Activated CD4-positive, alpha-beta T cell treated with anti-CD3 and anti-CD28 coated beads for 48 hours (primary cell): ENCODE data around the gene NPHP4.

Experiments used
- DNase-seq: peaks from one replicate; pipeline ENCODE4 v3.0.0-alpha.2; 2020

NPHP4 gene

DNA sequence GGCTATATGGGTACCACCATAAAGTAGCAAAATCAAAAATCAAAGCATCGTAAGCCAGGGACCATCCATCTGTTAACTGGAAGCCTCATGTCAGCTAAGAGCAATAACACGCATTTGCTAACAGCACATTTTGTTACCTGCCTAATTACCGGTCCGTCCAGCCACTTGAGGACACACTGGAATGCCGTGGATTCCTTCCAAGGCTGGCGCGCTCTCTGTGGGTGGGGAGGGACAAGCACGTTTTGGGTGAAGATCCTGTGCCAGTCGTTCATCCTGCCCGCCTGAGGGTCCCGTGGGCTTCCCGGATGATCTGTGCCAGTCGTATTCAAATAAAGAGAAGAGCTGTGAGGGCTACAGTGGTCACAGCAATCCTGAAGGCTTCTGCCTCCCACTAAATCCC lies 6.2 kb downstream of the NPHP4 start:
- DNase-seq = no peak

DNA sequence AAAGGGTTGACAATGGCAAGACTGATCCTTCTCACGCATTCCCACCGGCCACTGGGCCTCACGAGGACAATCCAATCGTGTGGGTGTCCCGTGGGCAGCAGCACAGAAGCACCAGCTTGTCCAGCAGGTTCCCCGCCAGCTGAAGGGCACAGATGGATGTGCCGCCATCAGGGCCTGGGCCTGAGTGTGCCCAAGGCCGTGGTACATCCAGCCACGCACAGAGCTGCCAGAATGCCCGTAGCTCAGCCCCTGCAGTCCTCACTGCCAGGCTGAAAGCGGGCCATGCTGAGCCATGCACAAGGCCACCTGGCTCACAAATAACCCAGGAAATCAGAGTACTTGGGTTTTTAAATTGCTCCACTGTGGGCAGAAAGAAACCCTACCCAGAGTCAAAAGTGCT lies 7.0 kb downstream of the NPHP4 start:
- no peak for DNase-seq

DNA sequence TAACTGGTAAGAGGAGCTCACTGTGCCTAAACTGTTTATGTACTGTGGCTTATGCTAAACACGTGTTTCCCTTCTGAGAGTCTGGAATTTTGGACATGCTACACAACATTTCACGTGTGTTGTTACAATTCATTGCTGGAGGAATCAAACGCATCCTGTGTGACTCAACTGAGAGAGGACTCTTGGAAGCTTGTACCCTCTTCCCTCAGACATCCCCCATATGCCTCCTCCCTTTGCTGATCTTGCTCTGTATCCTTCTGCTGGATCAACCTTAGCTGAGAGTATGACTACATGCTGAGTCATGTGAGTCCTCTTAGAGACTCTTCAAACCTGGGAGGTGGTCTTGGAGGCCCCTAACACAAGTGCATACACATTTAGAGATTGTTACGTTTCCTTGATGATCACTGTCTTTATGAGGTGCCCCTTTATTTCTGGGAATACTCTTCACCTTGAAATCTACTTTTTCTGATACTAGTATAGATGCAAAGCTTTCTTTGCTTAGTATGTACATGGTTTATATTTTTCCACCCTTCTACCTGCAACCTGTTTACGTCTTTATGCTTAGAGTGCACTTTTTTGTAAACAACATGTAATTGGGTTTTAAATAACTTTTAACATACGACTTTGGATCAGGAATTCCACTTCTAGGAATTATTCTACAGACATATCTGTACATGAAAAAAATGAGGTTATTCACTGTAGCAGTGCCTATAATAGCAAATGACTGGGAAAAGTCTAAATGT lies 8.7 kb downstream of the NPHP4 start:
- DNase-seq = no peak

DNA sequence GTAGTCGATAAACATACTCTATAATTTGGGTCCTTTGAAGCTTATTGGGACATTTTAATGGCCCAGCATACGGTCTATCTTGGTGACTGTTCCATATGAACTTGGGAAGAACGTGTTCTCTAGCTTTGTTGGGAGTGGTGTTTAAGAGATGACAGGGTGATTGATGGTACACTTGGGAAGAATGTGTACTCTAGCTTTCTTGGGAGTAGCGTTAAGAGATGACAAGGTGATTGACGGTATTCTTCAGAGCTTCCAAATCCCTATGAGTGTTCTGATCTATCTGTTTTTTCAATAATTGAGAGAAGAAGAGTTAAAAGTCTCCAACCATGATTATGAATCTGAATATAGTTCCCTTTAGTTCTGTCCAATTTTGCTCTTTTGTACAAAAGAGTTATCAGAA lies 9.4 kb downstream of the NPHP4 start:
- no peak for DNase-seq

DNA sequence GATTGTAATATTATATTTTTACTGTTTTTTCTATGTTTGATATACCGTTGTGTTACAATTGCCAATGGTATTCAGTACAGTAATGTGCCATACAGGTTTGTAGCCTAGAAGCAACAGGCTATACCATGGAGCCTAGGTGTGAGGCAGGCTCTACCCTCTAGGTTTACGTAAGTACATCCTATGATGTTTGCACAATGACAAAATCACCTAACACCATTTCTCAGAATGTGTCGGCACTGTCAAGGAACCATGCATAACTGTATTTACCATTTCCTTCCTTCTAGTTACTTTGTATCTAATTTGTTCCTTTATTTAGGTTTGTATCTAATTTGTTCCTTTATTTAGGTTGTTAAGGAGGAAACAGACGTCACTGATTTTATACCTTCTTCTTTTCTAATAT lies 9.9 kb downstream of the NPHP4 start:
- no peak for DNase-seq

DNA sequence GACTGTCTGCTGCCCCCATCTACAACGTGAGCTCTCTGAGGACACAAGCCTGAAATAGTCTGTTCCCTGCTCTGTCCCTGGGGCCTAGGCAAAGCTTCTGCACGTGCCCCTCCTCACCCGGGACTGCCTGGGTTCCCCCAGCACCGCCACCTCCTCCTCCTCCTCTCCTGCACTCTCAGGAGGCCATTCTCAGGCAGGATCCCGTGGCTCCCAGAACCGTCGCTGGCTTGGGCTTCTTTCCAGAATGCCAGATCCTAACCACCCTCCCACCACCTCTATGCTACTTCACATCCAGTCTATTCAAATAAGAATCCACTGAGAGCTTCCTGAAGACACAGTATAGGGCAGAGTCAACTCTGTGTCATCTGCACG lies 11.2 kb downstream of the NPHP4 start:
- no peak for DNase-seq

DNA sequence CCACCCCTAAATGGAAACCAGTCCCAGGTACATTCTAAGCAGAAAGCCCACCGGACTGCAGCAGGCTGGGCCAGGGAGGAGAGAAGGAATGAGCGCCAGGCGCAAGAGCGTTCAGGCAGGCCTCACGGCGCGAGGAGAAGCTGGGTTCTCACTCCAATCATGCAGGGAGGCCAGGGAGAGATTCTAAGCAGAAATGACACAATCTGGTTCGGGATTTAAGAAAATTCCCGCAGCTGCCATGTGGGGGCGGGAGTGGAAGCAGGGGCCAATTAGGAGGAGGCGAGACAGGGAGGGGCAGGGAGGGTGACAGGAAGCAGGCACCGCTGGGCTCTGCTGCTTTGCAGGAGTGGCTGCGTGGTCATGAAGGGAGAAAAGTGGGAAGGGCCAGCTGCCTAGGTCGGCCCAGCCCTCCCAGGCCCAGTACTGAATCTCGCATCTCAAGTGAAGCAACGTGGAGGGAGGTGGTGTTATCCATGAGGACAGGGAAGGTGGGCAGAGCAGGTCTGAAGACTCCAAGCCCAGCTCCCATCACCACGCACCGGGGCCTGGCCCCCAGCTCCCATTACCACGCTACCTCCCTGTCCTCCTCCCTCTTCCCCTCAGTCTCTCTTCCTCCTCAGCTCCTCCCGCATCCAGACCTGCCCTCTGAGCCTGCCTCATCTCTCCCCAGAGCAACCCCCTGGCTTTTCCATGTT lies 11.8 kb downstream of the NPHP4 start:
- no peak for DNase-seq

DNA sequence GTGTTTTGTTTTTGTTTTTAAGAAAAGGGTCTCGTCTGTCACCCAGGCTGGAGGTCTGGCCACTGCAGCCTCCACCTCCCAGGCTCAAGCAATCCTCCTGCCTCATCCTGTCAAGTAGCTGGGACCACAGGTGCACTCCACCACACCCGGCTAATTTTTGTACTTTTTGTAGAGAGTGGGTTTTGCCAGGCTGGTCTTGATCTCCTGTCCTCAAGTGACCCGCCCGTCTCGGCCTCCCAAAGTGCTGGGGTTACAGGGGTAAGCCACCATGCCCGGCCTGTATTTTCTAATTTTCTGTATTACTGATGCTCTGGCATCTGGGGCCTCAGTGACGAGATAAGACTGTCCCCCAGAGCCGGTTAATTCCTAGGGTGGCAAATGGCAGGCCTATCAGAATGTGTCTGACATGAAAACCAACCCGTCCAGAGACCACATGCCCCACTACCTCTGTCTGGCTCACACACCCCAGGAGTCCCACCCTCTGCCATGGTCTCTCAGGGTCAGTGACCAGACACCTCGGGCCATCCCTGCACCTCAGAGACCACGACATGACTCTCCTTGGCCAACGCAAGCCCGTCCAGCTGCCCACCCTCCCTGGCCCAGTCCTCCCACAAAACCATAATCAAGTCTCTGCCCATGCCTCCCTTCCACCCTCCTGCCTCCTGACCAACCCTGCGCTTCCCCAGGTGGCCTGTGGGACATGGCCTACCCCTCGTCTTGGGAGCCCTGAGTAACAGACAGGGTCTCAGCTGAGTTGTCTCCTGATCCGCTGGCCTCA lies 12.5 kb downstream of the NPHP4 start:
- DNase-seq = no peak

DNA sequence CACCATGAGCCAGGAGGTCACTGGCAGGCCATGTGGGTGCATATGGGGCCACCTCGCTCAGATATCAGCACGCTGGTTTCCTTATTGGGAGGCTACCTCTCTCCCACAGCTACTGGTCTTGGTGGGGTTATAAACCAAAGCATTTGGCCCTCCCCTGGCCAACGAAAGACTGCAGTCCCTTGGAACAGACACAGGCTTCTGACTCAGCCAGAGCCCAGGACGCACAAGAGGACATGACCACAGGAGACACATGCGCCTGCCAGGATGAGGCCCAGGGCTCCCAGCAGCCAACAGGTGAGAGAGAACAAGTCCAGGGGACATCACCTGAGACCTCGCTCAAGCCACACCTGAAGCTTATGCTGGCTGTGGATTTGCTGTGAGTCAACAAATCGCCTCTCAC lies 13.8 kb downstream of the NPHP4 start:
- DNase-seq = no peak

DNA sequence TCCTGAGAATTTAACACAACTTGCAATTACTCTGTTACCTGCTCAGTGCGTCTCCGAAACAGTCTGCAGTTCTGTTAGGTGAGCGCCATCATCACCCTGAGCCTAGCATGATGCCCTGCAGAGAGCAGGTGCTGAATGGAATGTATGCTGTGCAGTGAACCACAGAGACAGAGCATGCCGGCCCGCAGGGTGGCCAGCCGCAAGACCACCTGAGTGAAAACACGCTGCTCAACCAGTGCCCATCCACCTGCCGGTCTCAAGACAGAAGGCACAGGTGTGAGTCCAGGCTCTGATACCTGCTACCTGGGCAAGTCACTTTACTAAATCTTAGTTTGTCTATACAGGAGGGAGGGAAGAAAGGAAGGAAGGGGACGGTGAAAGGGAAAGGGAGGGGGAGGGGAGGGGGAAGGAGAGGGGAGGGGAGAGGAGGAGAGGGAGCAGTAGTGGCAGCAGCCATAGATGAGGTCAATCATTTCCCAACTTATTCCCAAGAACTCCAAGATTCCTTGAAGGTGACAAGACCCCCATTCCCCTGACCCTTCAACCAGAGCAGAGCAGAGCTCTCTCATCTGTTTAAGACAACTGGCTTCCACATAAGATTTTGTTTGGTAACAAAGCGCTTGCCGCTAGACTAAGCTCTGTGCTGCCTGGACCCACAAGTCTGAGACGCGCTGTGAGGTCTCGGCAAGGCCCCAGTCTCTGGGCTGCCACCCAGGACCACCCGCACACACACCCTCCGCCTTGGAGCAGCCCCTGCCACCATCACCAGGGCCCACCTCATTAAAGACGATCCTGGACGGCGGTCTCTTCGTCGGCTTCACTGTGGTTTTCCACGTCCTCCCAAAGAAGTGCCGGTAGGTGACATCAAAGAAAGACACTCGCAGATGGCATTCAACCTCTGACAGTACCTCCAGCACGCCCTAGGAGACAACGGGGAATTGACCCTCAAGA lies 14.5 kb downstream of the NPHP4 start:
- DNase-seq = no peak

DNA sequence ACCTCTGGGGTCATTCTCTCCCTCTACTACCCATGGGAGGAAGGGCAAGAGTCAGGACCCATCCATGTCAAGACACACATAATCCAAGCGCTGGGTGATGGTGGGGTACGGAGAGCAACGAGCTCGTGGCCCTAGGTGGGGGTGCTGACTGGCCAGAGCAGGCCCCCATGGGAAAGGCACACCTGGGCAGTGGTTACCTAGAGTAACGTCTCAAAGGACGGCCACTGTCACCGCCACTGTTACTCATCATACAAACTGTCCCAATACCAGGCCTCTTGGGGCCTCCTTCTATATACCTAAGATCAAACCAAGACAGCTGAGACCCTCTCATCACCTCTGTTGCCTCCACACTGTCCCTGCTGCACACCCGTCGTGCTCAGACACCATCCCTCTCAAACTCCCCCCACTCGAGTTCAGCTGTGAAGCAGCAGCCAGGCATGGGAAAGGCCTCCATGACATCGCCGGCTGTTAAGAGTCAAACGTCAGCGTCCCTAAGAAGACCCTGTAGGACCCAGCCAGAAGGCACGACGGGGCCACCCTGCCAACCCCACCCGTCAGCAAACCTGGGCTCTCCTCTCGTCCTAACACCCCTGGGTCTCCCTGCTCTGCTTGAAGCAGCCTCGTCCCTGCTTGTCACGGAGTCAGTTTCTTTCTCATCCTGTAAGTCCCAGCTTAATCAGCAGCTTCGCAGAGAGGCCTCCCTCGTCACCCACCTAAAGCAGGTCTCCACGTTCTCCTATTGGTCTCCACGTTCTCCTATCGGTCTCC lies 15.3 kb downstream of the NPHP4 start:
- no peak for DNase-seq

DNA sequence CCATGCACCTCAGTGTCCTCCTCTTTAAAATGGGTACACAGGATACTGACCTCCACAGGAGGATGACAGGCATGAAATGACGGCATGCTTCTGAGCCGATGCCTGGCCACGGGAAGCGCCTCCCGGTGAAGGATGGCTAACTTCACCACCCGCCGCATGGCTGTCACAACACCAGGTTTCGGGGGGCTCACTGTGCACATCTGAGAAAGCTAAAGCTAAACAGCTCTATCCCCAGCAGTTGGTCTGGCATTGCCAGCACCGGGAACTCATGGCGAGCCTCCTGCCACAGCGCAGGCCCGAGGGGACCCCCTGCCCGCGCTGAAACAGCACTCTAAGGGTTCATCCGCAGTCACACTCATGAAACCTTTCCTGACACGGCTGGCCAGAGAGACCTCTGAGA lies 16.0 kb downstream of the NPHP4 start:
- DNase-seq = no peak

DNA sequence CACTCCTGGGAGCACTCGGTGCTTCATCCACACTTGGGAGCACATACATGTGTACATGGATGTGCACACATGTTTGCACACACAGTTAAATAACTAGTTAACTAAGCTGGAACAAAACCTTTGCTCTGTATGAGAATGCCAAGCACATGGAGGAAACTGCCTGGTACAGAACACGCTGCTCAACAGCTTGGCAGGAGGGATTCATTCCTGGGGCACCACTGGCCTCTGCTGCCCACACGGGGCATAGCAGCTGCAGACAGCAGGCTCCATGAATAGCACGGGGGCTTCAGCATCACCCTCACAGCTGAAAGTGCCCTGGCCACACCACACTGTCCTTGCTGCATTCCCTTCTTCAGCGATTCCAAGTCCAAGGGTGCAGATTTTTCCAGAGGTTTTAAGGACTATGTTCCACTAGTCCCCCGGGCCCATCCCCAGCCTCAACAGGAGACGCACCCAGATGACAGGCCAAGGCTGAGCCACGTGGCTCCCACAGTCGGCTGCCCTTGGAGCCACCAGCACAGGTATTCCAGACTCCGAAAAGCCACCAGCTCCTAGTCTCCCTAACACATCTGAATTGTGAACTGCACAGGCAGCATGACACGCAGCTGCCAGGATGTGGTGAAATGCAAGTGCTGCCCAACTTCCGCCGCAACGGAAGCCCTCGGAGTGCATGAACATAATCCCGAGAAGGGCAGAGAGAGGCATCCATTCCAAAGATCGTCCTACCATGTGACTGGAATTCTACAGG lies 16.9 kb downstream of the NPHP4 start:
- peak; percentile 62 for DNase-seq

DNA sequence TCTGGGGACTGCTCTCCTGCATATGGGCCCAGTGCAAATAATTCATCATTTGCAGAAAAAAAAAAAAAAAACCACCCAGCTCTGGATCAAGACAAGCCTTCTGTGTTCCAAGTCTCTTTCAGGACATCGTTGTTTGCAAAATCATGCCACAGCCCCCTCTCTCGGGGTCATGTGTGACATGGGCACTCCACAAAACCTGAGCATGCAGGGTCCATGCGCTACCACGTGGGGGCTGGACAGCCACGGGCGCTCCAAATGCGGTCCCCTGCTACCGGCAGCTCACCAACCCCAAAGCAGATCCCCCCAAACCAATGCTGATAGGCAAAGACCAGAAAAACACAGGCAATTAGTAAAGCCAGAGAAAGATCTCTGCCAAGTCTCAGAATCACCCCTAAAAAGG lies 17.6 kb downstream of the NPHP4 start:
- no peak for DNase-seq

DNA sequence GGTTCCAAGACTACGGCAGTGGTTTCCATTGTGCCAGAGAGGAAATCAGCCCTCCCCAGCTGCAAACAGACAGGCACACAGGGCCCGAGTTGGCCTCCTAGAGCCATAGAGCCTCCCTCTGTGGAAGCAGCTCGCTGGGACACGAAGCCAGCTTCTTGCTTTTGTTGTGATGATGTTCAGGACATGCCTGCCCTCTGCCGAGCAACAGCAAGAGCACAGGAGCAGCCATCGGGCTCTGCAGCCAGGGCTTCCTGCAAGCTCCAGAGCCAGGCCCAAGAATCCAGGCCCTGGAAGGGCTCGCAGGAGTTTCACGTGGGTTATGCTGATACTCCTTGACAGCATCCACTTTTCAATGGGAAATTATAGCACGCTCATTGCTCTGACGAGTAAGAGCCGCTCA lies 18.5 kb downstream of the NPHP4 start:
- DNase-seq = no peak

DNA sequence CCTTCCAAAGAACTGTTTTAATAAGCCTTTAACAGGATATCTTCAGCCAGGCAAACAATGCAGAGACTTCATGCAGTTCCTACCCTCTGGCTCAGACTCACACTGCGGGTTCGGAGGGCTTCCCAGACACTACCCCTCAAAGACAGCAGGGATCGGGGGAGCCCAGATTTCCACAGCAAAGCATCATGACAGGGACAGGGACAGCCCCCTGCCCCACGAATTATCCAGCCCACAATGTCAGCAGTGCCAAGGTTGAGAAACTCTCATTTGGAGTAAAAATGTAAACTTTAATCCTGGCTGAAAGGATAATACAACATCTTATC lies 20.1 kb downstream of the NPHP4 start:
- no peak for DNase-seq

DNA sequence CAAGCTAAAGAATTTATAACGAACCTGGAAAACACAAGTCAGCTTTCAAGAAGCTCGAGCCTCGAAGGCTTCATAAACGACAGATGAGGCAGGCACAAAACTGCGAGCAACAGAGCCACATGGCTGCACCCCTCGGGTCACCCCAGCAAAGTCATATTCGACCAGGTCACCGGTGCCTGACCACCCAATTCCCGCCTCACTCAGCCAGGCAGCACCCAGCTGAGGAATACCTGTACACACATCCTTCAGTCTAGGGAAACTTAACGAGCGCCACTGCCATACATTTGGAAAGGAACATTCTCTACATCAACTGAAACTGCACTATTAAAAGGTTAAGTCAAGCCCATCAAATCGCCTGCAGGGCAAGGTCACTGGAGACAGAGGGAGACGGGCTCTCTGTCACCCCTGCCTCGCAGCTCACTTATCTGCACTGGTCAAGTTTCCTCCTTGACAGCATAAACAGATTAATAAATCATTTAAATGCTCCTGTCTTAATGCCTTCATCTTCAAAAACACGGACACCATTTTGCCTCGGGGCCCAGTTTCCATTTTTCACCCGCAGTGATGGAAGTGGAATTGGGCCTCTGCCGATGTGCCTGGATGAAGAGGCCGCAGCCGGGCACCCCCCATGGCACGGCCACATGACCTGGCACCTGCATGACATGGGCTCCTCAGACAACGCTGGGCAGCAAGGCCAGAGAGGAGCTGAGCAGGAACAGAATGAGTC lies 20.6 kb downstream of the NPHP4 start:
- no peak for DNase-seq

DNA sequence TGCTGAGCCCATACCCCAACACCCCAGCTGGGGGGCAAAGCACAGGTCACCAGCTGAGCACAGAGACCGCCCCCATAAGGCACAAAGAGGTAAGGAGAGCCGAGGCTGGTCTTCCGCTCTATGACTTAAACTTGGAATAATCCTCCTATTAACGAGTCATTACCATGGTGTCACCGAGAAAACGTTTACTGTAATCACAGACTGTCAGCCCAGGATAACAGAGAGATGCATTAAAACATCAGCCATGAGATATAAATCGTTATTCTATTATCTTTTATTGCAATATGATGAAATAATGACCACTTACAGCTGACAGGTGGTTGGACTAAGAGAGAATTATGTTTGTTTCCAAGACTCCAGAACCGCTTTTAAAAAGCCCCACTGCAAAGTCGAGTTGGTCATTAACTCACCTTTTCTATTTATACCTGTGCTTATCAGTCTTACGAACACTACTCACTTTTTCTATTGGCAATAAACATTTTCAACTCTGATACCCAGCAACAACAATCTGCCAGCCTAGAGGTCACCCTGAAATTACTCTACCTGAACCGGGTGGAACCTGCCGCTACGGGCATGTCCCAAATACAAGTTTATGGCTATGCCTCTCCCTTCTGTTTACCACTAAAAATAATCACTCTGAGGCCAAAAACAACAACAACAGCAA lies 21.5 kb downstream of the NPHP4 start:
- DNase-seq = no peak

DNA sequence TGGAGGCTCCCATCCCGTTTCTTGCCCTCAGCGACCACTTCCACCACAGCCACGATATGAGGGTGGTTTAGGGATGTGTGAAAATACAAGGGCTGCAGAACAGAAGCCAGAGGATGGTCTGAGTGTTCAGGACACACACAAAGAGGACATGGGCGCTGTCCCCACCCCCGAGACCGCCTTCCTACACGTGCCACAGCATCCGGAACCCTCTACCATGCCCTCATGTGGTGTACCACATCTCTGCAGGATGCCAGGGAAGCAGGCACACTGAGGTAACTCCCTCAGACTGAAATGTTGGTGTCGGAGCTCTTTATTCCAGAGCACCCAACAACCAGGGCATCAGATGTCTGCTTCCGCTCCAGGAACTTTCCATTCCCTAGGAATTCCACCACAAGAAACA lies 23.1 kb downstream of the NPHP4 start:
- DNase-seq = no peak

DNA sequence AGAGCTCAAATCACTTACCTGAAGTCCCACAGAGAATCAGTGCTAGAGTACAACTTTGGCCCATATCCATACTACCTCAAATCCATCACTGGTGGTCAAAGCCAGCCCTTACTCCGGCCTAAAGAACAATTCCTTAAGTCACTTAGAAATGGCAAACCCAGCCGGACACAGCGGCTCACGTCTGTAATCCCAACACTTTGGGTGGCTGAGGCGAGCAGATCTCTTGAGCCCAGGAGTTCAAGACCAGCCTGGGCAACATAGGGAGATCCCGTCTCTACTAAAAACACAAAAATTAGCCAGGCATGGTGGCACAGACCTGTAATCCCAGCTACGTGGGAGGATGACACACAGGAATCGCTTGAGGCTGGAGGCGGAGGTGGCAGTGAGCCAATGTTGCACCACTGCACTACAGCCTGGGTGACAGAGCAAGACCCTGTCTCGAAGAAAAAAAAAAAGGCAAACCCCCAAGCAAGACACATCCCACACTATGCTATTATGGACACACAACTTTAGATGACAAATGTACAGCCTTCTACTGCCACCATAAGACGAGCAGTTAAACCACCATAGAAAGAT lies 24.0 kb downstream of the NPHP4 start:
- no peak for DNase-seq
